Measurements from ENCODE around the gene PTGER3. TPM values are rescaled to one million over a fixed set of nuclear protein-coding genes. Genes with fewer than 3 reads are reported as not detected.
A peak's percentile ranks its signal among the peaks of the same experiment; 100 is the strongest.

Gene PTGER3
- total RNA-seq, 1 donor from 2014 or later = 0.64 TPM

DNA sequence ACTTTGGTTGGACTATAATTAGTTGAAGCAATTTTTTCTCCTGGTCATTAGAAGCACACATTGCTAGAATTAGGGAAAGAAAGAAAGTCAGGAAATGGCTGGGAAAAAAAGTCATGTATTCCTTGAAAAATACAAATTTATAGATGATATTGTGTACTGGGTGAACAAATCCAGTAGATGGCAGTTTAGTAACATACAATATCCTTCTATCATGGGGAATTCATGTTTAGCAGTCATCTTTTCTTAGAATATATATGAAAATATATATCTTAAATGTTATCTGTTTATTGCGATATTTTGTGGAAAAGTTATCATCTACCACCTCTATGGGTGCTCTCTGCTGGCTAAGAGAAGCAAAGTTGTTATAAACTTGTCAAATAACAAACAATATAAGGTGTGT, 46.3 kb upstream of the PTGER3 start:
- no peak overlapping the region for H3K27ac Mint-ChIP-seq (ENCODE audit: unreplicated experiment)
- FAIRE-seq = peak; percentile 5
- H3K9ac ChIP-seq (ENCODE audit: low read length) = no peak overlapping the region
- no peaks in the 10 kb centered on the region for H3K27me3 Mint-ChIP-seq (ENCODE audit: low read depth, unreplicated experiment)
- H3K36me3 Mint-ChIP-seq (ENCODE audit: low read depth, unreplicated experiment) = no peaks in the 10 kb centered on the region
- peaks cover 10% of the 10 kb centered on the region for H3K4me1 ChIP-seq (ENCODE audit: insufficient read depth, low read length)
- H2AFZ ChIP-seq (ENCODE audit: low read depth, low read length) = no peak overlapping the region
- H3K27ac ChIP-seq (ENCODE audit: low read depth, low read length) = no peak overlapping the region
- no peaks in the 10 kb centered on the region for H3K79me2 ChIP-seq (ENCODE audit: insufficient read depth, low read length)
- no peaks in the 10 kb centered on the region for H3K9me3 Mint-ChIP-seq (ENCODE audit: unreplicated experiment)
- peaks cover 16% of the 10 kb centered on the region for H3K4me1 Mint-ChIP-seq (ENCODE audit: low read depth, unreplicated experiment)
- no peak overlapping the region for H3K4me2 ChIP-seq (ENCODE audit: low read length)
- DNase-seq (ENCODE audit: low read depth) = no peak
- H3K9me3 ChIP-seq (ENCODE audit: insufficient read depth, low read depth, low read length) = no peaks in the 10 kb centered on the region
- no peak overlapping the region for H3K4me3 ChIP-seq (ENCODE audit: insufficient read depth, low read depth, low read length)
- H3K36me3 ChIP-seq (ENCODE audit: insufficient read depth, low read length) = no peaks in the 10 kb centered on the region
- no peak for TF ChIP-seq EZH2 (IDR thresholded peaks at IDR 0.05; ENCODE audit: insufficient read depth, low read length)
- TF ChIP-seq, protein P1, sequence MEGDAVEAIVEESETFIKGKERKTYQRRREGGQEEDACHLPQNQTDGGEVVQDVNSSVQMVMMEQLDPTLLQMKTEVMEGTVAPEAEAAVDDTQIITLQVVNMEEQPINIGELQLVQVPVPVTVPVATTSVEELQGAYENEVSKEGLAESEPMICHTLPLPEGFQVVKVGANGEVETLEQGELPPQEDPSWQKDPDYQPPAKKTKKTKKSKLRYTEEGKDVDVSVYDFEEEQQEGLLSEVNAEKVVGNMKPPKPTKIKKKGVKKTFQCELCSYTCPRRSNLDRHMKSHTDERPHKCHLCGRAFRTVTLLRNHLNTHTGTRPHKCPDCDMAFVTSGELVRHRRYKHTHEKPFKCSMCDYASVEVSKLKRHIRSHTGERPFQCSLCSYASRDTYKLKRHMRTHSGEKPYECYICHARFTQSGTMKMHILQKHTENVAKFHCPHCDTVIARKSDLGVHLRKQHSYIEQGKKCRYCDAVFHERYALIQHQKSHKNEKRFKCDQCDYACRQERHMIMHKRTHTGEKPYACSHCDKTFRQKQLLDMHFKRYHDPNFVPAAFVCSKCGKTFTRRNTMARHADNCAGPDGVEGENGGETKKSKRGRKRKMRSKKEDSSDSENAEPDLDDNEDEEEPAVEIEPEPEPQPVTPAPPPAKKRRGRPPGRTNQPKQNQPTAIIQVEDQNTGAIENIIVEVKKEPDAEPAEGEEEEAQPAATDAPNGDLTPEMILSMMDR (IDR thresholded peaks at IDR 0.05; ENCODE audit: insufficient read depth, low read depth, low read length) = peak; percentile 35
- no peaks in the 10 kb centered on the region for H4K20me1 ChIP-seq (ENCODE audit: insufficient read depth, low read length)
- H3K27me3 ChIP-seq (ENCODE audit: insufficient read depth, low read length) = no peaks in the 10 kb centered on the region
- H3K4me3 Mint-ChIP-seq (ENCODE audit: unreplicated experiment) = no peak overlapping the region

- Histone ChIP-seq H3K27ac (ENCODE audit: low read depth, low read length) (peak overlapping the region; percentile 14), H2AFZ (ENCODE audit: low read depth, low read length) (no peak overlapping the region), H3K36me3 (ENCODE audit: insufficient read depth, low read length) (no peaks in the 10 kb centered on the region), H3K4me2 (ENCODE audit: low read length) (peak overlapping the region; percentile 65), H3K9ac (ENCODE audit: low read length) (no peak overlapping the region), H3K79me2 (ENCODE audit: insufficient read depth, low read length) (no peaks in the 10 kb centered on the region), H4K20me1 (ENCODE audit: insufficient read depth, low read length) (no peaks in the 10 kb centered on the region), H3K4me1 (ENCODE audit: insufficient read depth, low read length) (peaks cover 19% of the 10 kb centered on the region), H3K9me3 (ENCODE audit: insufficient read depth, low read depth, low read length) (no peaks in the 10 kb centered on the region), H3K4me3 (ENCODE audit: insufficient read depth, low read depth, low read length) (no peak overlapping the region), H3K27me3 (ENCODE audit: insufficient read depth, low read length) (no peaks in the 10 kb centered on the region)
- Mint-ChIP-seq H3K36me3 (ENCODE audit: low read depth, unreplicated experiment) (no peaks in the 10 kb centered on the region), H3K4me3 (ENCODE audit: unreplicated experiment) (no peak overlapping the region), H3K4me1 (ENCODE audit: low read depth, unreplicated experiment) (peaks cover 23% of the 10 kb centered on the region), H3K9me3 (ENCODE audit: unreplicated experiment) (no peaks in the 10 kb centered on the region), H3K27ac (ENCODE audit: unreplicated experiment) (peak overlapping the region; percentile 81), H3K27me3 (ENCODE audit: low read depth, unreplicated experiment) (no peaks in the 10 kb centered on the region)
- TF ChIP-seq, protein P1 (IDR thresholded peaks at IDR 0.05; ENCODE audit: insufficient read depth, low read depth, low read length) = no peak
- no peak for TF ChIP-seq EZH2 (IDR thresholded peaks at IDR 0.05; ENCODE audit: insufficient read depth, low read length)
- DNase-seq (ENCODE audit: low read depth) = peak; percentile 79
- peak; percentile 82 for FAIRE-seq
These were observed 42.1 kb upstream of the PTGER3 start for GRCh38 chr1:71089536-71090270.

DNA sequence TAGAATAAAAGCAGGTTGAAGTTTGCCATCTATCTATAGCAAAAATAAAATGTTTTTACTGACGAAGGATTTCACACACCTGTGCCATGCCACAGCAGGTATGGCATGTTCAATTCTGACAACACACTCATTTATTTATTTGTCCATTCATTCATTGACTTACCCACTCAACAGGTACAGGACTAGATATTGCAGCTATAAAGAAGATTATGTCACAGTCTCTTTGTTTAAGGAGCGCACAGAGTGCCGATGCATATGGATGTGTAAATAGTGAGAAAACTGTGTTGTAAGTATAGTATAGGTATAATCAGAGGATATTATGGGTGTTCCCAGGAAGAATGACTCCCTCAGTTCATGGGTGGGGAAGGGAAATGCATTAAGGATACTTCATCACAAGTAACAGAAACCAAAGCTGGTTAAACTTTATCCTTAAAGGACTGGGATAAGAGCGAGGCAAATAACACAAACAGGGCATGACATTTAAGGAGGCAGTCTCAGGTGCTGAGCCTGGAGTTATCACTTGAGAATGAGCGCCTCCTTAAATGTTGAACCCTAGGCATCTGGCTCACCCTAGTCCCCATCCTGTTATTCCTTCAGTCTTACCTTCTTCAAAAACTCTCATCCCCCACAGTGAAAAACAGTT, 41.1 kb upstream of the PTGER3 start:
- no peak overlapping the region for H3K4me3 ChIP-seq (ENCODE audit: insufficient read depth, low read depth, low read length)
- H3K9me3 ChIP-seq (ENCODE audit: insufficient read depth, low read depth, low read length) = no peaks in the 10 kb centered on the region
- no peak overlapping the region for H3K4me2 ChIP-seq (ENCODE audit: low read length)
- Mint-ChIP-seq H3K4me3 (ENCODE audit: unreplicated experiment) (no peak overlapping the region), H3K36me3 (ENCODE audit: low read depth, unreplicated experiment) (no peaks in the 10 kb centered on the region), H3K27ac (ENCODE audit: unreplicated experiment) (peak overlapping the region; percentile 50), H3K9me3 (ENCODE audit: unreplicated experiment) (no peaks in the 10 kb centered on the region), H3K4me1 (ENCODE audit: low read depth, unreplicated experiment) (peaks cover 23% of the 10 kb centered on the region), H3K27me3 (ENCODE audit: low read depth, unreplicated experiment) (no peaks in the 10 kb centered on the region)
- H2AFZ ChIP-seq (ENCODE audit: low read depth, low read length) = no peak overlapping the region
- H3K27me3 ChIP-seq (ENCODE audit: insufficient read depth, low read length) = no peaks in the 10 kb centered on the region
- H4K20me1 ChIP-seq (ENCODE audit: insufficient read depth, low read length) = no peaks in the 10 kb centered on the region
- no peak for FAIRE-seq
- no peak overlapping the region for H3K27ac ChIP-seq (ENCODE audit: low read depth, low read length)
- peaks cover 19% of the 10 kb centered on the region for H3K4me1 ChIP-seq (ENCODE audit: insufficient read depth, low read length)
- H3K9ac ChIP-seq (ENCODE audit: low read length) = no peak overlapping the region
- TF ChIP-seq EZH2 (IDR thresholded peaks at IDR 0.05; ENCODE audit: insufficient read depth, low read length) = no peak
- TF ChIP-seq, protein P1 (IDR thresholded peaks at IDR 0.05; ENCODE audit: insufficient read depth, low read depth, low read length) = no peak
- no peaks in the 10 kb centered on the region for H3K36me3 ChIP-seq (ENCODE audit: insufficient read depth, low read length)
- H3K79me2 ChIP-seq (ENCODE audit: insufficient read depth, low read length) = no peaks in the 10 kb centered on the region
- DNase-seq (ENCODE audit: low read depth) = no peak
